HT1080 (cell line): ENCODE results near the gene TGM2. TPM values are rescaled to one million over a fixed set of nuclear protein-coding genes. Genes with fewer than 3 reads are reported as not detected.
"Not testable (repeated sequence)": the region's sequence is repeated elsewhere in the genome, so short reads cannot be mapped to it uniquely, and the experiment has no call there.

ENCODE experiments used
- DNase-seq: peaks from one replicate; pipeline ENCODE4 v3.0.0-alpha.2; 2015; ENCODE audit warnings: low read depth
- total RNA-seq: library from RNA; depleted of rRNA; stranded (reverse); fragments of >200 nt; shearing (Covaris generic); gene quantifications from 2 replicates; pipeline ENCODE4 v1.2.3, GENCODE V29; 2014

The TGM2 gene
- total RNA-seq, 1 experiment from 2014 or later = 146 TPM

- DNase-seq = no peak
These were observed 48.5 kb downstream of the TGM2 start for GRCh38 chr20:38116409-38117165.

- no peak for DNase-seq
These were observed 49.2 kb downstream of the TGM2 start for GRCh38 chr20:38115896-38116295.

- no peak for DNase-seq
These were observed 49.9 kb downstream of the TGM2 start for GRCh38 chr20:38115205-38115604.

- DNase-seq = peak; percentile 64
These were observed 50.7 kb downstream of the TGM2 start for GRCh38 chr20:38114353-38114791.

GRCh38 chr20:38113401-38114325 lies 51.4 kb downstream of the TGM2 start:
- DNase-seq = no peak

- DNase-seq = no peak
These were observed 52.2 kb downstream of the TGM2 start for GRCh38 chr20:38112930-38113294.

GRCh38 chr20:38112261-38112929 lies 52.7 kb downstream of the TGM2 start:
- no peak for DNase-seq

- no peak for DNase-seq
These were observed 53.5 kb downstream of the TGM2 start for GRCh38 chr20:38111366-38112232.

GRCh38 chr20:38110525-38111178 lies 54.4 kb downstream of the TGM2 start:
- no peak for DNase-seq

GRCh38 chr20:38109591-38110524 lies 55.2 kb downstream of the TGM2 start:
- peak; percentile 97 for DNase-seq

GRCh38 chr20:38108986-38109541 lies 56.0 kb downstream of the TGM2 start:
- DNase-seq = no peak

- DNase-seq = no peak
These were observed 56.6 kb downstream of the TGM2 start for GRCh38 chr20:38108438-38108985.

GRCh38 chr20:38107916-38108315 lies 57.2 kb downstream of the TGM2 start:
- not testable (repeated sequence) for DNase-seq

GRCh38 chr20:38107386-38107785 lies 57.7 kb downstream of the TGM2 start:
- not testable (repeated sequence) for DNase-seq

GRCh38 chr20:38106461-38106860 lies 58.6 kb downstream of the TGM2 start:
- DNase-seq = no peak

GRCh38 chr20:38104285-38104684 lies 60.8 kb downstream of the TGM2 start:
- no peak for DNase-seq

- DNase-seq = not testable (repeated sequence)
These were observed 62.9 kb downstream of the TGM2 start for GRCh38 chr20:38102206-38102605.

GRCh38 chr20:38098952-38099351 lies 66.1 kb downstream of the TGM2 start:
- DNase-seq = peak; percentile 54
